ENCODE results near the gene SYTL3.

- no peak for TF ChIP-seq GATA2 (IDR thresholded peaks at IDR 0.05; ENCODE audit: low read depth, low read length)
- no peak for TF ChIP-seq GATA3 (IDR thresholded peaks at IDR 0.05; ENCODE audit: low read depth, low read length)
Measured at GRCh38 chr6:158785036-158785435, 135.2 kb downstream of the SYTL3 start.

Measured in SH-SY5Y (cell line).